AG09309 (cell line): ENCODE results near the gene CASK.

Experiments
- DNase-seq: peaks from one replicate; pipeline ENCODE4 v3.0.0-alpha.2; 2010; ENCODE audit warnings: low read depth
- H3K4me3 ChIP-seq: 2 replicates; pipeline ENCODE4 v1.5.1; 2011; ENCODE audit warnings: mild to moderate bottlenecking, low read depth, low read length, moderate library complexity; ENCODE audit not compliant: control insufficient read depth
- TF ChIP-seq, protein P1 (sequence below): IDR thresholded peaks from 2 replicates; pipeline ENCODE4 v1.5.1; 2011; ENCODE audit warnings: mild to moderate bottlenecking, low read depth, low read length, inconsistent platforms; ENCODE audit not compliant: insufficient read depth, control insufficient read depth; ENCODE audit errors: missing control alignments

CASK gene

DNA sequence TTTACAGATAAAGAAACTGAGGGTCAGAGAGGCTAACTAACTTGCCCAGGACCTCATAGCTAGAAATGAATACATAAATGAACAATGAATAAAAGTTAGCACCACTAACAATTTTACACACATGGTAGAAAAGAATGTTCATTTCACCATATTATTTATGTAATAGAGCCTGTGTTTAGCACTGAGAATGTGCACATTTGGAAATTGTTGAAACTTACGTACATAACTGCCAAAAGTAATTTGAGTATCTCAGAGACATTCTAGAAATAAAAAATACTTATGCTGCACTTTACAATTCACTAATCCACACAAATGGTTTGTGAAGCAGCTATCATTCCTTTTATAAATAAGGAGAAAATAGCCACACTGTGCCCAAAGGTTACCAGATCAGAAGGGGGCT is 9.9 kb downstream of the CASK start:
- TF ChIP-seq, protein P1, sequence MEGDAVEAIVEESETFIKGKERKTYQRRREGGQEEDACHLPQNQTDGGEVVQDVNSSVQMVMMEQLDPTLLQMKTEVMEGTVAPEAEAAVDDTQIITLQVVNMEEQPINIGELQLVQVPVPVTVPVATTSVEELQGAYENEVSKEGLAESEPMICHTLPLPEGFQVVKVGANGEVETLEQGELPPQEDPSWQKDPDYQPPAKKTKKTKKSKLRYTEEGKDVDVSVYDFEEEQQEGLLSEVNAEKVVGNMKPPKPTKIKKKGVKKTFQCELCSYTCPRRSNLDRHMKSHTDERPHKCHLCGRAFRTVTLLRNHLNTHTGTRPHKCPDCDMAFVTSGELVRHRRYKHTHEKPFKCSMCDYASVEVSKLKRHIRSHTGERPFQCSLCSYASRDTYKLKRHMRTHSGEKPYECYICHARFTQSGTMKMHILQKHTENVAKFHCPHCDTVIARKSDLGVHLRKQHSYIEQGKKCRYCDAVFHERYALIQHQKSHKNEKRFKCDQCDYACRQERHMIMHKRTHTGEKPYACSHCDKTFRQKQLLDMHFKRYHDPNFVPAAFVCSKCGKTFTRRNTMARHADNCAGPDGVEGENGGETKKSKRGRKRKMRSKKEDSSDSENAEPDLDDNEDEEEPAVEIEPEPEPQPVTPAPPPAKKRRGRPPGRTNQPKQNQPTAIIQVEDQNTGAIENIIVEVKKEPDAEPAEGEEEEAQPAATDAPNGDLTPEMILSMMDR = no peak
- no peak overlapping the region for H3K4me3 ChIP-seq
- DNase-seq = no peak

DNA sequence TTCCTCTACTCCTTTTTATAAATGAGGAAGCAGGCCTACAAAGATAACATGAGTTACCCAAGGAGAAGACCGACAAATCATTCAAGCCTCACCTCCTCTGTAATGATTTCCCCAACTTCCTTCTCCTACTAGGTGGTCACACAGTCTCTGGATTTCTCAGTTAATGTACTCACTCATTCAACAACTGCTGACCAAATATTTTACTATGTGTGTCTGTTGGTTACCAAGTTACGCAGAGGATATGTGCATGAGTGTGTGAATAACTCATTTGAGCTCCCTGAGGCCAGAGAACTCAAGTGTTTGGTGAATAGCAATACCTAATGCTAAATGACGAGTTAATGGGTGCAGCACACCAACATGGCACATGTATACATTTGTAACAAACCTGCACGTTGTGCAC is 10.4 kb downstream of the CASK start:
- no peak overlapping the region for H3K4me3 ChIP-seq
- DNase-seq = no peak
- TF ChIP-seq, protein P1 = no peak

DNA sequence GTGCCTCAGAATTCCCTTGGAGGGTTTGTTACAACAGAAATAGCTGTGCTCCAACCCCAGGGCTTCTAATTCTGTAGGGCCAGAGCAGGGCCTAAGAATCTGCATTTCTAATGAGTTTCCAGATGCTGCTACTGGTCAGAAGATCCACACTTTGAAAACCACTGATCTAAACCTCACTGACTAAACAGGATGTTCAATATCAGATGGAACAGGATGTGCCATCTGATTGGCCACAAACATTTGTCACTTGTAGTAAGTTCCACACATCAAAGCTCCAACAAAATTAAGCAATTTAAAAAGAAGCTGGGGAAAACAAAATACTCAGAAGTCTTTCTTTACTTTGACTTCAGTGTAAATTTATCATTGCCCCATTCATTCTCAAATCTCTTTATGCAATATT is 14.3 kb downstream of the CASK start:
- DNase-seq = no peak
- TF ChIP-seq, protein P1 = no peak
- no peak overlapping the region for H3K4me3 ChIP-seq

DNA sequence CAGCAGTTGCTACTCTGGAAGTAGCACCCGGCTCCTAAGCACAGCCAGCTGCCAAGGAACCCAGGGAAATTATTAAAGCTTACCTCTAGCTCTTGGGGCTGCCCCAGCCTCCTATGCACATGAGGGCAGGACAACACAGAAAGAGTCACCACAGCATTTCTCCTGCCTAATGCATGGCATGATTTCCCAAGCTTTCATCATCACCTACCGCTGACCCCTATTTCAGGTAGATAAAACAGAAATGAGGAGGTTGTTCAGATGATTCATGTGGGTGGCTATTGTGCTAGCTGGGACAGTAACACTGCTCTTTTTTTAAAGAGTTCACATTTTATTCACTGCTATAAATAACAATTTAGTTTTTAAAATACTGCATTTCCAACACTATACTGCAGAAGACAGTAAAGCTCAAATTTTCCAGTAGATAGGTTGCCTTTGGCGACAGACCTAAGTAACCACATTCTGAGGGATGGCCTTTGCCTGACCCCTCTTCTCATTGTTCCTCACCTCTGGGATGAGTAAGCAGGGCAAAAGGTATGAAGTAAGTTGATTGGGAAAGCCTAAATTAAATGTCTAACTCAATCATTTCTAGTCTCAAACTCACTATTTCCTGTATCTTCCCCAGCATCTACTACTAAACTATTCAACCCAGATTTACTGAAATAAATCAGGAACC is 16.7 kb downstream of the CASK start:
- TF ChIP-seq, protein P1 = no peak
- no peak overlapping the region for H3K4me3 ChIP-seq
- DNase-seq = no peak

DNA sequence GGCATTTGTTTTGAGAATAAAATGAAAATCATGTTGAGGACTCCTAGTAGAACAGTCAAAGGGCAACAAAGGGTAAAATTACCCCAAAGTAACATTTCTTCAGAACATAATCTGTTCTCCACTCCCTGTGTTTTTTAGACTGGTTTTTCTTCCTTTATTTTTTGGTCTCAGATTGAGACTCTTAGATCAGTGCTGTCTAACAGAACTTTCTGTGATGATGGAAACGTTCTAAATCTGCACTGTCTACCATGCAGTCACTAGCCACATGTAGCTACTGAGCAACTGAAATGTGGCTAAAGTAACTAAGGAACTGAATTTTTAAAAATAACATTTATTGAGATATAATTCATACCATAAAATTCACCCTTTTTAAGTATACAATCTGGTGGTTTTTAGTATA is 19.8 kb downstream of the CASK start:
- TF ChIP-seq, protein P1 = no peak
- no peak for DNase-seq
- no peak overlapping the region for H3K4me3 ChIP-seq

DNA sequence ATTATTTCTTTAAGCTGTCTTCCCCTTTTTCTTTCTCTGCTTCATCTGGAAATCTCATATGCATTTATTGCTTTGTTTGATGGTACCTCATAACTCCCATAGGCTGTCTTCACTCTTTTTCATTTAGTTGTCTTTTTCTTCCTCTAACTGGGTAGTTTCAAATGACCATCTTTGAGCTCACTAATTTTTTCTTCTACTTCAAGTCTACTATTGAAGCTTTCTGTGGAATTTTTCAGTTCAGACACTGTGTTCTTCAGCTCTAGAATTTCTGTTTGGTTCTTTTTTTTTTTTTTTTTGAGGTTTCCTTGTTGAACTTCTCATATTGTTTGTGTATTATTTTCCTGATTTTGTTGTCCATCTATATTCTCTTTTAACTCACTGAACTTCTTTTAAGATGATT is 23.0 kb downstream of the CASK start:
- no peak for DNase-seq
- TF ChIP-seq, protein P1 = no peak

DNA sequence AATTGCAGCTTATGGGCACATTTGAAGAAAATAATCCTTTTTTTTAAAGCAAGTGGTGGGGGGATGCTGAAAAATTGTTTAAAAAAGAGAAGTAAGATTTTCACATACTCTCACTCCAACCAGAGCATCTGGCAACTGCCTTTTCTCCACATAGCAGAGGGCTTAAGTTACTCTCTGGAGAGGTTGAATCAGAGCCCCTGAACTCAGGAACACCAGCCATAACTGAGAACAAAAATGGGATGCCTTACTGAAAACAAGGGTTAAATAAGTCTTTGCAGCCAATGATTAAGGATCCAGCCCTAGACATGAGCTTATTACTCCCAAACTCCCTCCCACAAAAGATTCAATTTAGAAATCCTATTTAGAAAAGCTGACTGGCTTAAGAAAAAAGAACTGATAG is 27.5 kb downstream of the CASK start:
- TF ChIP-seq, protein P1 = no peak
- DNase-seq = no peak

More for the DNA sequence above, 23.0 kb downstream of the CASK start:
- H3K4me3 ChIP-seq = no peak overlapping the region

More for the DNA sequence above, 27.5 kb downstream of the CASK start:
- H3K4me3 ChIP-seq = no peak overlapping the region
